Measurements from ENCODE around the gene FILIP1L. TPM values are rescaled to one million over a fixed set of nuclear protein-coding genes. Genes with fewer than 3 reads are reported as not detected.

Gene FILIP1L
- total RNA-seq, 2 experiments from 2014 or later, result 0.25 to 0.44 TPM

- Mint-ChIP-seq H3K9me3 (peaks cover under 1% of the 10 kb centered on the region), H3K27ac (no peak overlapping the region)
Measured at GRCh38 chr3:100149130-100149529, 34.8 kb upstream of the FILIP1L start.

GRCh38 chr3:100144255-100144866, 30.1 kb upstream of the FILIP1L start:
- CTCF ChIA-PET, result interaction anchor here (0.6 to 1.8 kb wide), 3 partner anchors 14 to 153 kb away, joined by 3 to 5 read pairs (median 4); no protein-coding TSS in a partner anchor
- POLR2A ChIA-PET, result interaction anchor here (0.6 kb wide), 1 partner anchor 73 kb away, joined by 3 read pairs; no protein-coding TSS in a partner anchor
- Mint-ChIP-seq H3K36me3 (ENCODE audit: low read depth) (peaks cover 30% of the 10 kb centered on the region), H3K4me1 (peaks cover 19% of the 10 kb centered on the region), H3K27ac (no peak overlapping the region), H3K9me3 (peaks cover 18% of the 10 kb centered on the region), H3K27me3 (no peaks in the 10 kb centered on the region), H3K4me3 (no peak overlapping the region)
- peak; percentile 20 for DNase-seq

More at GRCh38 chr3:100149130-100149529, 34.8 kb upstream of the FILIP1L start:
- H3K27me3 Mint-ChIP-seq, result no peaks in the 10 kb centered on the region
- DNase-seq, result no peak
- peaks cover 22% of the 10 kb centered on the region for H3K4me1 Mint-ChIP-seq
- ChIA-PET POLR2A (no interaction called here), CTCF (interaction anchor here (1.2 kb wide), 1 partner anchor 13 kb away, joined by 4 read pairs; no protein-coding TSS in a partner anchor)
- no peak overlapping the region for H3K4me3 Mint-ChIP-seq
- peaks cover 48% of the 10 kb centered on the region for H3K36me3 Mint-ChIP-seq (ENCODE audit: low read depth)

- H3K4me1 Mint-ChIP-seq, result peaks cover 15% of the 10 kb centered on the region
- CTCF ChIA-PET, result no interaction called here
- POLR2A ChIA-PET, result no interaction called here
- no peak overlapping the region for H3K27ac Mint-ChIP-seq
- peaks cover 22% of the 10 kb centered on the region for H3K36me3 Mint-ChIP-seq (ENCODE audit: low read depth)
- H3K27me3 Mint-ChIP-seq, result no peaks in the 10 kb centered on the region
- H3K4me3 Mint-ChIP-seq, result no peak overlapping the region
- no peak for DNase-seq
- peaks cover 22% of the 10 kb centered on the region for H3K9me3 Mint-ChIP-seq
Measured at GRCh38 chr3:100141586-100141985, 27.3 kb upstream of the FILIP1L start.

GRCh38 chr3:100140976-100141375, 26.7 kb upstream of the FILIP1L start:
- no peaks in the 10 kb centered on the region for H3K27me3 Mint-ChIP-seq
- H3K9me3 Mint-ChIP-seq, result peaks cover 22% of the 10 kb centered on the region
- H3K36me3 Mint-ChIP-seq (ENCODE audit: low read depth), result peaks cover 21% of the 10 kb centered on the region
- ChIA-PET POLR2A (no interaction called here), CTCF (interaction anchor here (0.8 kb wide), 1 partner anchor 43 kb away, joined by 3 read pairs; no protein-coding TSS in a partner anchor)
- H3K4me3 Mint-ChIP-seq, result no peak overlapping the region
- no peak overlapping the region for H3K27ac Mint-ChIP-seq
- peaks cover 15% of the 10 kb centered on the region for H3K4me1 Mint-ChIP-seq
- DNase-seq, result no peak

- H3K36me3 Mint-ChIP-seq (ENCODE audit: low read depth), result peaks cover 4% of the 10 kb centered on the region
- H3K27me3 Mint-ChIP-seq, result no peaks in the 10 kb centered on the region
- H3K9me3 Mint-ChIP-seq, result peaks cover 5% of the 10 kb centered on the region
- H3K4me3 Mint-ChIP-seq, result no peak overlapping the region
- H3K27ac Mint-ChIP-seq, result no peak overlapping the region
- ChIA-PET CTCF (interaction anchor here (0.7 to 1.6 kb wide), 3 partner anchors 12 to 90 kb away, joined by 3 to 4 read pairs (median 4); no protein-coding TSS in a partner anchor), POLR2A (no interaction called here)
- H3K4me1 Mint-ChIP-seq, result no peaks in the 10 kb centered on the region
- DNase-seq, result no peak
Measured at GRCh38 chr3:100136921-100137320, 22.6 kb upstream of the FILIP1L start.

DNA sequence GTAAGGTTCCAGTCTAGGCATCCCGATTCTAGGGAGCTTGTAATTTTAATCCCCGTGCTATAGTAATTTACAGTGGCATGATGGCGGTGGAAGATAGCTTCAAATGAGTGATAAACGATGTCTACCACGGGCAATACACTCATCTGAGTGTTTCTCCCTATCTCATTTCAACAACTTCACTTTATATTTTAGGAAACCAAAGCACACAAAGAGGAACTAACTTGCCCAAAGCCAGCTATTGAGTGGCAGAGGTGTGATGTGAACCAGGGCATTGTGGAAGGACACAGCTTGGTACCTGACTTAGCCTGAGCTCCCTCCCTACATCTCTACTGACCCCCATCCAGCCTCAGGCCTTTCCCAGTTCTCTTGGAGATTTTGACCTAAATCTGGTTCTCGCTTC, 16.9 kb upstream of the FILIP1L start:
- Mint-ChIP-seq H3K4me3 (no peak overlapping the region), H3K36me3 (ENCODE audit: low read depth) (no peaks in the 10 kb centered on the region), H3K9me3 (no peaks in the 10 kb centered on the region), H3K27ac (no peak overlapping the region), H3K4me1 (no peaks in the 10 kb centered on the region), H3K27me3 (no peaks in the 10 kb centered on the region)
- no peak for DNase-seq
- ChIA-PET CTCF (interaction anchor here (0.5 to 2.1 kb wide), 3 partner anchors 14 to 147 kb away, joined by 3 to 5 read pairs (median 3); no protein-coding TSS in a partner anchor), POLR2A (no interaction called here)

DNA sequence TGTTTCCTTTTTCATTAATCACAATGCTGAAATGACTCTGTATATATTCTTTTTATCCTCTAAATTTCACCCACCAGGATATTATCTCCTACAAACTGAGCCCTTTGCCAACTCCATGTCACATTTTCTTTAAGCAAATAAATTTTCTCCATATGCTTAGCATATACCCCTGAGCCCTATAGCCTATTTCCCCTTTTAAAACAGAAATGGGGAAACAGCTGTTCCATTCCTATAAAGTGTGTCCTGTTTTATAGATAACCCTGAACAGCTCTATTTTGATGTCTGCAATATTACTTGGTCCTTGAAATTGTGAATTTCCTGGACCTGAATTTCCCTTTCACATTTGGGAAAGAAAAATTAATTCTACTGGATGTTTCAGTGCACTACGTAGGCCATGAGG, 15.6 kb upstream of the FILIP1L start:
- ChIA-PET POLR2A (no interaction called here), CTCF (interaction anchor here (1.2 to 2.1 kb wide), 4 partner anchors 15 to 50 kb away, joined by 3 to 5 read pairs (median 4); no protein-coding TSS in a partner anchor)
- Mint-ChIP-seq H3K27me3 (no peaks in the 10 kb centered on the region), H3K36me3 (ENCODE audit: low read depth) (no peaks in the 10 kb centered on the region), H3K4me1 (no peaks in the 10 kb centered on the region), H3K4me3 (no peak overlapping the region), H3K27ac (no peak overlapping the region), H3K9me3 (no peaks in the 10 kb centered on the region)
- no peak for DNase-seq

- DNase-seq, result no peak
- Mint-ChIP-seq H3K4me1 (no peaks in the 10 kb centered on the region), H3K27ac (no peak overlapping the region), H3K4me3 (no peak overlapping the region), H3K36me3 (ENCODE audit: low read depth) (peaks cover 1% of the 10 kb centered on the region), H3K9me3 (no peaks in the 10 kb centered on the region), H3K27me3 (no peaks in the 10 kb centered on the region)
- CTCF ChIA-PET, result interaction anchor here (1.4 kb wide), 1 partner anchor 24 kb away, joined by 3 read pairs; no protein-coding TSS in a partner anchor
- POLR2A ChIA-PET, result no interaction called here
Measured at GRCh38 chr3:100128565-100128964, 14.3 kb upstream of the FILIP1L start.

DNA sequence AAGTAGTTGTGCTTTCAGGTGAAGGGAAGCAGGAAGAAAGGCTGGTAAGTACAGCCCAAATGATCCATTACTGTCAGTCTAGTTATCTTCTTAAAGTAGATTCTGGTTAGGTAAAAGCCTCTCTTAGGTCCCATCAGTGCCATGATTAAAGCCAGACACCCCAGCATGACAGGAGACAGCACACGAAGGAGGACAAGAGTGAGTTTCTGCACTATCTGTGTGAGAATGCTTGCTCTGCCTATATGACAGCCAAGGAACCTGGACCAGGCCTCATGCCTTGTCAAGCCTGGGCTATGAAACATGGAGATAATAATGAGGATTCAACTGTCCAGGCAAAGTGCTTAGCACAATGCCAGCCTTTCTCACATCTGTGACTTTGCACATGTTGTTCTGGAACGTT, 13.5 kb upstream of the FILIP1L start:
- Mint-ChIP-seq H3K4me3 (no peak overlapping the region), H3K27ac (no peak overlapping the region), H3K27me3 (no peaks in the 10 kb centered on the region), H3K36me3 (ENCODE audit: low read depth) (peaks cover 2% of the 10 kb centered on the region), H3K9me3 (no peaks in the 10 kb centered on the region), H3K4me1 (no peaks in the 10 kb centered on the region)
- ChIA-PET CTCF (no interaction called here), POLR2A (no interaction called here)
- no peak for DNase-seq

GRCh38 chr3:100125161-100125938, 11.0 kb upstream of the FILIP1L start:
- no peak for DNase-seq
- H3K4me3 Mint-ChIP-seq, result no peak overlapping the region
- ChIA-PET POLR2A (no interaction called here), CTCF (interaction anchor here (1.1 to 2.0 kb wide), 2 partner anchors 10 to 12 kb away, joined by 3 to 5 read pairs; partner anchors contain the start of gene FILIP1L)
- H3K27me3 Mint-ChIP-seq, result no peaks in the 10 kb centered on the region
- H3K36me3 Mint-ChIP-seq (ENCODE audit: low read depth), result peaks cover 2% of the 10 kb centered on the region
- H3K4me1 Mint-ChIP-seq, result no peaks in the 10 kb centered on the region
- no peak overlapping the region for H3K27ac Mint-ChIP-seq
- no peaks in the 10 kb centered on the region for H3K9me3 Mint-ChIP-seq

DNA sequence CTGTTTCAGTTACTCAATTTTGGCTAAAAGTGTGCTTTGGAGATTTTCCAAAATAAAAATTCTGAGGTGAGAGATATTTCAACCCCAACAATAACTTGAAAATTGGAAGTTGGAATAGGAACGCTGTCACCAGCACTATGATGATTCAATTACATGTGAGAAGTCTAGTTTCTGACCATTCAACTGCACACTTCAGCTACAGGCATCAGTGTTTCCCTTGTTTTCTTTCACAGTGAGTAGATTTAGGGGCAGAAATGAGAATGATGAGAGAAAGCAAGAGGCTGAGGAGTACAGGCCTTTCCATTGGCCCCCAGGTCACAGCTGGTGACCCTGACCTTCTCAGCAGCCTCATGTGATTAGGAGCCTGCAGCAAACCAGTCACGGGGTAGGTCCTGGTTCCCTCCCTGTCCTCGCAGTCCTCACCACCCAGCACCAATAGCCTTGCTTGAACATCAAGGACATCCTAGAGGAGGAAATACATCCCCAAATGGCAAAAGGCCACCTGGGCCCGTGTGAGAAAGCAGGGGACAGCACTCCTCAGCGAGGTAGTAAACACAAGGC, 10.0 kb upstream of the FILIP1L start:
- CTCF ChIA-PET, result no interaction called here
- no peaks in the 10 kb centered on the region for H3K4me1 Mint-ChIP-seq
- DNase-seq, result no peak
- H3K36me3 Mint-ChIP-seq (ENCODE audit: low read depth), result peaks cover 2% of the 10 kb centered on the region
- POLR2A ChIA-PET, result no interaction called here
- no peak overlapping the region for H3K27ac Mint-ChIP-seq
- H3K9me3 Mint-ChIP-seq, result no peaks in the 10 kb centered on the region
- no peak overlapping the region for H3K4me3 Mint-ChIP-seq
- no peaks in the 10 kb centered on the region for H3K27me3 Mint-ChIP-seq

DNA sequence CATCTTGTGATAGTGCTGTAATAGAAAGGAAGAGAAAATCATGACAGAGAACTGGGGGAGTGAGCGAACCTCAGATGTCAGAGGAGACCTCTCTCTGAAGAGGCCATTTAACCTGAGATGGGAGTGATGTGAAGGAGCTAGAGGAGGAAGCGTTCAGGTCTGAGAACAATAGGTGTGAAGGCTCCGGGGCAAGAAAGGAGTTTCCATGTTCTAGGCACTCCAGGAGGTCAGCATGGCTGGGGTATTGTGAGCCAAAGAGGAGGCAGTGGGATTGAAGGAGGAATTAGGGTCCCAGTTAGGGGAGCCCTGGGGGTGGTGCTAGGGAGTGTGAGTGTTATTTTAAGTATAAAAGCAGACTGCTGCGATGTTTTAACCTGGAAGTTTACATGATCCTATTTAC, 8.8 kb upstream of the FILIP1L start:
- Mint-ChIP-seq H3K27me3 (no peaks in the 10 kb centered on the region), H3K4me3 (no peak overlapping the region), H3K27ac (no peak overlapping the region), H3K36me3 (ENCODE audit: low read depth) (peaks cover 2% of the 10 kb centered on the region), H3K4me1 (no peaks in the 10 kb centered on the region), H3K9me3 (no peaks in the 10 kb centered on the region)
- POLR2A ChIA-PET, result no interaction called here
- no peak for DNase-seq
- CTCF ChIA-PET, result no interaction called here

DNA sequence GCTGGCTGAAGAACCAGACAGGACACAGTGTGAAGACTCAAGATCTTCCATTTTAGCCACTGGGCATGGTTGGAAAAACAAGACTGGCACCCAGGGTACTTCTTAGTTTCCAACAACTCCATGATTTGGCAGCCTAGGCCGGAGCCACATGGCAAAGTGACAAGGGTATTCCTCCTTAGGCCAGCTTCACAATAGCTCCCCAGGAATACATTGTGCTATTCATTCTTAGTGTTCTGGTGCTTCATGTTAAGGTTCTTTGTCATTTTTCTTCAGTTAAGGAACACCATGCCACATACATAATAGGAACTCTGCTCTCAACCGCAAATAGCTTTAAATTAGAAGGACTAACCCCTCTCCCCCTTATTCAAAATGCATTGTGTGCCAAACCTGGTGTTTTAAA, 8.0 kb upstream of the FILIP1L start:
- Mint-ChIP-seq H3K27ac (no peak overlapping the region), H3K4me1 (no peaks in the 10 kb centered on the region), H3K36me3 (ENCODE audit: low read depth) (peaks cover 2% of the 10 kb centered on the region), H3K4me3 (no peak overlapping the region), H3K27me3 (no peaks in the 10 kb centered on the region), H3K9me3 (no peaks in the 10 kb centered on the region)
- ChIA-PET CTCF (interaction anchor here (0.7 kb wide), 1 partner anchor 12 kb away, joined by 4 read pairs; no protein-coding TSS in a partner anchor), POLR2A (no interaction called here)
- DNase-seq, result no peak
